Measurements from ENCODE around the gene ATG16L2.

- TF ChIP-seq RAD21 (conservative IDR thresholded peaks at IDR 0.05) (no peak), POLR2AphosphoS5 (IDR thresholded peaks at IDR 0.05) (no peak), CTCF (IDR thresholded peaks at IDR 0.05; ENCODE audit: poor library complexity, severe bottlenecking) (no peak), EP300 (conservative IDR thresholded peaks at IDR 0.05; ENCODE audit: poor library complexity, severe bottlenecking) (no peak), MXI1 (conservative IDR thresholded peaks at IDR 0.05; ENCODE audit: poor library complexity, severe bottlenecking) (no peak), TAF1 (IDR thresholded peaks at IDR 0.05; ENCODE audit: low read depth) (no peak)
These were observed 4.8 kb downstream of the ATG16L2 start for GRCh38 chr11:72818971-72819370.
